ENCODE measurements around the gene HDAC9. TPM values are rescaled to one million over a fixed set of nuclear protein-coding genes. Genes with fewer than 3 reads are reported as not detected.

The HDAC9 gene
- total RNA-seq, 1 experiment from 2014 or later: 159 TPM

GRCh38 chr7:18680576-18680975 is 185.0 kb downstream of the HDAC9 start:
- CTCF ChIA-PET: no interaction called here
- no peak overlapping the region for H3K27ac Mint-ChIP-seq (ENCODE audit: unreplicated experiment)
- no peak for DNase-seq
- no peak for TF ChIP-seq CTCF (IDR thresholded peaks at IDR 0.05; ENCODE audit: unreplicated experiment)
- H3K4me1 Mint-ChIP-seq (ENCODE audit: low read depth, unreplicated experiment): peaks cover 6% of the 10 kb centered on the region
- H3K4me3 Mint-ChIP-seq (ENCODE audit: low read depth, unreplicated experiment): no peak overlapping the region
- intact Hi-C loops (cut with micrococcal nuclease; ENCODE audit: unreplicated experiment): no loop called here
- no peaks in the 10 kb centered on the region for H3K9me3 Mint-ChIP-seq (ENCODE audit: low read depth, unreplicated experiment)
- H3K36me3 Mint-ChIP-seq (ENCODE audit: insufficient read depth, unreplicated experiment): peaks cover 15% of the 10 kb centered on the region
- BruUV-seq (replicated peaks): no TSS peak
- no peaks in the 10 kb centered on the region for H3K27me3 Mint-ChIP-seq (ENCODE audit: unreplicated experiment)

- no peak for TF ChIP-seq CTCF (IDR thresholded peaks at IDR 0.05; ENCODE audit: unreplicated experiment)
- Mint-ChIP-seq H3K9me3 (ENCODE audit: low read depth, unreplicated experiment) (no peaks in the 10 kb centered on the region), H3K27ac (ENCODE audit: unreplicated experiment) (no peak overlapping the region), H3K4me1 (ENCODE audit: low read depth, unreplicated experiment) (no peaks in the 10 kb centered on the region), H3K27me3 (ENCODE audit: unreplicated experiment) (no peaks in the 10 kb centered on the region), H3K4me3 (ENCODE audit: low read depth, unreplicated experiment) (no peak overlapping the region), H3K36me3 (ENCODE audit: insufficient read depth, unreplicated experiment) (peaks cover 11% of the 10 kb centered on the region)
- BruUV-seq (replicated peaks): no TSS peak
- intact Hi-C loops (cut with micrococcal nuclease; ENCODE audit: unreplicated experiment): no loop called here
- no peak for DNase-seq
- CTCF ChIA-PET: no interaction called here
Measured at GRCh38 chr7:18684916-18685315, 189.4 kb downstream of the HDAC9 start.

- Mint-ChIP-seq H3K27me3 (ENCODE audit: unreplicated experiment) (no peaks in the 10 kb centered on the region), H3K9me3 (ENCODE audit: low read depth, unreplicated experiment) (no peaks in the 10 kb centered on the region), H3K4me1 (ENCODE audit: low read depth, unreplicated experiment) (no peaks in the 10 kb centered on the region), H3K27ac (ENCODE audit: unreplicated experiment) (no peak overlapping the region), H3K4me3 (ENCODE audit: low read depth, unreplicated experiment) (no peak overlapping the region), H3K36me3 (ENCODE audit: insufficient read depth, unreplicated experiment) (peaks cover 11% of the 10 kb centered on the region)
- no peak for DNase-seq
- CTCF ChIA-PET: no interaction called here
- BruUV-seq (replicated peaks): no TSS peak
- intact Hi-C loops (cut with micrococcal nuclease; ENCODE audit: unreplicated experiment): no loop called here
- TF ChIP-seq CTCF (IDR thresholded peaks at IDR 0.05; ENCODE audit: unreplicated experiment): no peak
Measured at GRCh38 chr7:18685971-18686370, 190.4 kb downstream of the HDAC9 start.

GRCh38 chr7:18689551-18689950 is 194.0 kb downstream of the HDAC9 start:
- CTCF ChIA-PET: no interaction called here
- intact Hi-C loops (cut with micrococcal nuclease; ENCODE audit: unreplicated experiment): no loop called here
- TF ChIP-seq CTCF (IDR thresholded peaks at IDR 0.05; ENCODE audit: unreplicated experiment): no peak

More at GRCh38 chr7:18689551-18689950, 194.0 kb downstream of the HDAC9 start:
- BruUV-seq (replicated peaks): no TSS peak
- Mint-ChIP-seq H3K27me3 (ENCODE audit: unreplicated experiment) (no peaks in the 10 kb centered on the region), H3K4me1 (ENCODE audit: low read depth, unreplicated experiment) (no peaks in the 10 kb centered on the region), H3K9me3 (ENCODE audit: low read depth, unreplicated experiment) (no peaks in the 10 kb centered on the region), H3K36me3 (ENCODE audit: insufficient read depth, unreplicated experiment) (peaks cover 7% of the 10 kb centered on the region), H3K27ac (ENCODE audit: unreplicated experiment) (no peak overlapping the region), H3K4me3 (ENCODE audit: low read depth, unreplicated experiment) (no peak overlapping the region)
- DNase-seq: no peak

Data from Calu3 (cell line).